GM19351 (cell line): ENCODE measurements around the gene COG3.
A peak's percentile ranks its signal among the peaks of the same experiment; 100 is the strongest.
"Not testable (repeated sequence)": the region's sequence is repeated elsewhere in the genome, so short reads cannot be mapped to it uniquely, and the experiment has no call there.

Experiments
- ATAC-seq: cut with Tn5 transposase; IDR thresholded peaks from one replicate; pipeline ENCODE4 v1.9.1; 2021; ENCODE audit warnings: mild to moderate bottlenecking, moderate library complexity; ENCODE audit not compliant: unreplicated experiment

Gene COG3, protein sequence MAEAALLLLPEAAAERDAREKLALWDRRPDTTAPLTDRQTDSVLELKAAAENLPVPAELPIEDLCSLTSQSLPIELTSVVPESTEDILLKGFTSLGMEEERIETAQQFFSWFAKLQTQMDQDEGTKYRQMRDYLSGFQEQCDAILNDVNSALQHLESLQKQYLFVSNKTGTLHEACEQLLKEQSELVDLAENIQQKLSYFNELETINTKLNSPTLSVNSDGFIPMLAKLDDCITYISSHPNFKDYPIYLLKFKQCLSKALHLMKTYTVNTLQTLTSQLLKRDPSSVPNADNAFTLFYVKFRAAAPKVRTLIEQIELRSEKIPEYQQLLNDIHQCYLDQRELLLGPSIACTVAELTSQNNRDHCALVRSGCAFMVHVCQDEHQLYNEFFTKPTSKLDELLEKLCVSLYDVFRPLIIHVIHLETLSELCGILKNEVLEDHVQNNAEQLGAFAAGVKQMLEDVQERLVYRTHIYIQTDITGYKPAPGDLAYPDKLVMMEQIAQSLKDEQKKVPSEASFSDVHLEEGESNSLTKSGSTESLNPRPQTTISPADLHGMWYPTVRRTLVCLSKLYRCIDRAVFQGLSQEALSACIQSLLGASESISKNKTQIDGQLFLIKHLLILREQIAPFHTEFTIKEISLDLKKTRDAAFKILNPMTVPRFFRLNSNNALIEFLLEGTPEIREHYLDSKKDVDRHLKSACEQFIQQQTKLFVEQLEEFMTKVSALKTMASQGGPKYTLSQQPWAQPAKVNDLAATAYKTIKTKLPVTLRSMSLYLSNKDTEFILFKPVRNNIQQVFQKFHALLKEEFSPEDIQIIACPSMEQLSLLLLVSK

DNA sequence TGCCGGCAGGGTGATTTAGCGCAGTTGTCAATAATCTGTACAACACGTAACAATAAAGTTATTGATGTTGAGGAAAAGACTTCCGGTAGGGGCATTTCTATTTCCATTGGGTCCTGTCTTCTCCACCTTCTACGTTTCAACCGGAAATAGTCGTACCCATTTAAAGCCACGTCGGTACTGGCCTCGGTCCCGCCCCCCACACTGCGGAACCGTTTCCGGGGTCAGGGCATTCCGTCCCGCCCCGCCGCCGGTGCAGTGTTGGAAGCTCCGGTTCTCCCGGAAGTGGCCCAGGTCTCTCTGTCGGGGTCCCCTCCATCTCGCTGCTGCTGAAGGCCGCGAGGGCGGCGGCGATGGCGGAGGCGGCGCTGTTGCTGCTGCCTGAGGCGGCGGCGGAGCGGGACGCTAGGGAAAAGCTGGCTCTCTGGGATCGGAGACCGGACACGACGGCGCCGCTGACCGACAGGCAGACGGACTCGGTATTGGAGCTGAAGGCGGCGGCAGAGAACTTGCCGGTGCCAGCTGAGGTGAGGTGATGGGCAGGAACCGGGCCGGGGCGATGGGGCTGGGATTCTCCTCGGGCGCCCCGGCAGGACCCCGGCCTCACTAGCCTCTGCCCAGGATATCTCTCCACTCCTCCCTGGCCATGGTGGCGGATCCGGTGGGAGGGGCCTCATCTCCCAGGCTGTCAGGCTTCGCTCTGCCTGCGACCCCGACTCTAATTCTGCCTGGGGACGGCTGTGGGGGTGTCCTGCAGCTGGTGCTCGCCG lies at the start of gene COG3:
TSS of gene COG3 (plus strand) at position 253 of the 767 bp plus-strand sequence. CDS start at position 351, 98 bp downstream.
- peak; percentile 93 for ATAC-seq

DNA sequence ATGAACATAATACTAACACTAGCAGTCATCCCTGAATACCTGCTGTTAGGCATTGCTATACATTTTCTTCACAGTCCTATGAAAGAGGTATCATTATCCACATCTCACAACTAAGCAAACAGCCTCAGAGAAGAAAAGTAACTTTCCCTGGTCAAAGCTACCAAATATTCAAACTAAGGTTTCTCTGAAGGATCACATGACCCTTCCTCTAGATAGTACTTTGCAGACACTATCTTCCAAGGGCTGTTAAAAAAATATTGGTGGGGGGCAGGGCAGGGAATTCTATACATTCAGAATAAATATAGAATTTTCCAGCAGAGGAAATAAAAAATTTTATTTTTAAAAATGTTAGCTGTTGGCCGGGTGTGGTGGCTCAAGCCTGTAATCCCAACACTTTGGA lies 49.6 kb upstream of the COG3 start:
- ATAC-seq: no peak

DNA sequence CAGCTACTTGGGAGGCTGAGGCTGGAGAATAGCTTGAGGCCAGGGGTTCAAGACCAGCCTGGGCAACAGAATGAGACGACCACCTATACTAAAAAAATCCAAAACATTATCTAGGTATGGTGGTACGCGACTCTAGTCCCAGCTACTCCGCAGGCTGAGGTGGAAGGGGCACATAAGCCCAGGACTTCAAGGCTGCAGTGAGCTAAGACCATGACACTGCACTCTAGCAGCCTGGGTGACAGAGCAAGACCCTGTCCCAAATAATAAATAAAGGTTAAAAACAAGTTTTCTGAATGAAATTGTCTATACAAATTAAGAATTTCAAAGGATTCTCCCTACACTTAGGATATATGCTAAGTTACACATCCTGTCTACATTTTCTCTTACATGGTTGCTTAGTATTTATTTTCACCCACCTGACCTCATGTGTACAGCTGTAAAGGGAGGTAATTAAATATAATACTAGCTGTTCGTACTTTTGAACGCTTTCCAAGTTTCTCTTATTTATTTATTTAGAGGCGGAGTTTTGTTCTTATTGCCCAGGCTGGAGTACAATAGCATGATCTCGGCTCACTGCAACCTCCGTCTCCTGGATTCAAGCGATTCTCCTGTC lies 48.1 kb upstream of the COG3 start:
- ATAC-seq: no peak

DNA sequence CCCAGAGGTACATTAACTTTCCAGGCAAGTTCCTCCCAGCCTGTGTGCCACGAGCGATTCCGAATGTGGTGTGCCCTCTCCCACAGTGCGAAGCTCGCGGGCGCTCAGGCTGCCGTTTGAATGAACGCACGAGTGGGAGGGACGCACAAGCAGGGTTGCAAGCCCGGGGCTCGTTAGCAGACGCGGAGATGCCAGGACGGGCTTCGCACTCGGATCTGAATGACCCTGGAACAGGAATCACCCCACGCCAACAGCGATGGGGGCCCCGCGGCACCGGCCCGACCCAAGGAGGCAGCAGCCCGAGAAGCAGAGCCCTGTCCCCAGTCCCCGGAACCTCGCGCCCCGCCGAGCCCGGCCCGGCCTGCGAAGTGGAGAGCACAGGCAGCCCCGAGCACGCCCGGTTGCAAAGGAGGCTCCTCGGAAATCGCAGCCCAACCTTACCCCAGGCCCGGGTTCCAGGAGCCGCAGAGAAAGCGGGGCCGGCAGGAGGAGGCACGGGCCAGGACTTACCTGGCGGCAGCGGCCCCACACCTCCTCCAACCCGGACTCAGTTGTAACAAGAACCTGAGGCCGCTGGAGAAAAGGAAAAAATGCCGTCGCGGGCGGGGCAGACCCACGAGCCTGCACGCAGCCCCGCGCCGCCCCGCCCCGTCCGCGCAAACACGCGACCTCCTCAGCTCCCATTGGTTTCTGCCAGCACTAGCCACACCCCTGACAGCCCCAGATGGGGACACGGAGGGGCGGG lies 46.8 kb upstream of the COG3 start, which contains the start of gene SLC25A30:
TSS of gene SLC25A30 (minus strand) at position 584 of the 745 bp plus-strand sequence. CDS start 6,948 bp downstream, outside the sequence.
- ATAC-seq: peak; percentile 93

DNA sequence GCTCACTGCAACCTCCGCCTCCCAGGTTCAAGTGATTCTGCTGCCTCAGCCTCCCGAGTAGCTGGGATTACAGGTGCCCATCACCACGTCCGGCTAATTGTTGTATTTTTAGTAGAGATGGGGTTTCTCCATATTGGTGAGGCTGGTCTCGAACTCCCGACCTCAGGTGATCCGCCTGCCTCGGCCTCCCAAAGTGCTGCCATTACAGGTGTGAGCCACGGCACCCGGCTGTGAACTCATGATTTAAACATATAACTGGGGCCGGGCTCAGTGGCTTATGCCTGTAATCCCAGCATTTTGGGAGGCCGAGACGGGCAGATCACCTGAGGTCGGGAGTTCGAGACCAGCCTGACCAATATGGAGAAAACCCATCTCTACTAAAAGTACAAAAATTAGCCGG lies 45.4 kb upstream of the COG3 start:
- ATAC-seq: not testable (repeated sequence)

DNA sequence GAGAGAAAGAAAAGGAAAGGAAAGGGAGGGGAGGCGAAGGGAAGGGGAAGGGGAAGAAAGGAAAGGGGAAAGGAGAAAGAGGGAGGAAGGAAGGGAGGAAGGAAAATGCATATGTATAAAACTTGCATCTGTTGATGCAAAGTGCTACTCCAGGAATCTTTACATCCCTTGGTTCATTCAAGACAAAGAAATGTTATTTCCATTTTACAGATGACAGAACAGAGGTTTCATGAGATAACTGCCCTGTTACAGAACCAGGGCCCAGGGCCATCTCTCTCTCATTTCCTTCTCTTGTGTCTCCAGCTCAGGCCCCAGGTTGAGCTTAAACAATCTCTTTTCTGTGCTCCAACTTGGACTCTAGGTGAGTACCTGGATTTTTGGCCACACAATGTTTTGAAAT lies 44.8 kb upstream of the COG3 start:
- no peak for ATAC-seq

DNA sequence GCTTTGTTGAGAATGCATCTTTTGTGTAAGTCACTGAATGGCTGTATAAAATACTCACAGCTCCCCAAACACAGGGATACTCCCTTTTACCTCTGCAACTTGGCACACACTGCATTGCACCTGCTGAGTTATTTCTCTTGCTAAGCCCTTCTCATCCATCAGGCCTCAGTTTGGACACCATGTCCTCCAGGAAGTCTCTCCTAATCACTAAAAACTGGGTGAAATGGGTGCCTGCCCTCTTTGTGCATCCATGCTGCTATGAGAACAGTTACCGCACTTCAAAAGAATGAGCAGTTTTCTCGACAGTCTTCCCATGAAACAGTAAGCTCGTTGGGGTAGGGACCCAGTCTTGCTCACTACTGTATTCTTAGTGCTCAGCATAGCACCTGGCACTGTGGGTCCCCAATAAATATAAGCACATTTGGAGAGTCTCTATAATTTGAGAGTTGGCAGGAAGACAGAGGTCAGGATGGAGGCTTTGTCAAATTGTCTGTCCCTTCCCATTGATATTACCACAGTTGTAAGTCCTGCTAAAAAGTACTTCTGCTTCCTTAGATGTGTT lies 41.9 kb upstream of the COG3 start:
- ATAC-seq: no peak

DNA sequence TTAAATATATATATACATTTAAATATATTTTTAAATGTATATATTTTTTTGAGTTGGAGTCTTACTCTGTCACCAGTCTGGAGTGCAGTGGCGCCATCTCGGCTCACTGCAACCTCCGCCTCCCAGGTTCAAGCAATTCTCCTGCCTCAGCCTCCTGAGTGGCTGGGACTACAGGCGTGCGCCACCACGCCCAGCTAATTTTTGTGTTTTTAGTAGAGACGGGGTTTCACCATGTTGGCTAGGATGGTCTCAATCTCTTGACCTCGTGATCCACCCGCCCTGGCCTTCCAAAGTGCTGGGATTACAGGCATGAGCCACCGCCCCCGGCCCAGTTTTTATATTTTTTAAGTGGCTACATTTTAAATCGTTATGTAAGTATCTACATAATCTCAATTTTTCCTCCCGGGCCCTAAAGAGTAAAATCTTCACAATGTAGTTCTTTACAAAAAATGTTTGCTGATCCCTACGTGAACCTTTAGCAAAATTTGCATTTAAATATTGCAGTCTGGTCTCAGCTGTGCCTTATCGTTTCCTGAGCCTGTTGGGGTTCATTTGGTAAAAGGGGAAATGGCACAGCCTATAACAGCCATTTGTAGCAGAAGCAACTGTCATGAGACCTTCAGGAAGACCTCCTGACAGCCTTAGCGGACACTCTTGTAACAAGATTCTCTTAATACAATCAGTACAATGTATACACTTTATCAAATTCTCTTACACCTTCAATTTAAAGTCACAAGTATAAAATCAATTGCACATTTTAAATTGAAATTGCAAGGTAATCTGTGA lies 38.5 kb upstream of the COG3 start:
- ATAC-seq: not testable (repeated sequence)

DNA sequence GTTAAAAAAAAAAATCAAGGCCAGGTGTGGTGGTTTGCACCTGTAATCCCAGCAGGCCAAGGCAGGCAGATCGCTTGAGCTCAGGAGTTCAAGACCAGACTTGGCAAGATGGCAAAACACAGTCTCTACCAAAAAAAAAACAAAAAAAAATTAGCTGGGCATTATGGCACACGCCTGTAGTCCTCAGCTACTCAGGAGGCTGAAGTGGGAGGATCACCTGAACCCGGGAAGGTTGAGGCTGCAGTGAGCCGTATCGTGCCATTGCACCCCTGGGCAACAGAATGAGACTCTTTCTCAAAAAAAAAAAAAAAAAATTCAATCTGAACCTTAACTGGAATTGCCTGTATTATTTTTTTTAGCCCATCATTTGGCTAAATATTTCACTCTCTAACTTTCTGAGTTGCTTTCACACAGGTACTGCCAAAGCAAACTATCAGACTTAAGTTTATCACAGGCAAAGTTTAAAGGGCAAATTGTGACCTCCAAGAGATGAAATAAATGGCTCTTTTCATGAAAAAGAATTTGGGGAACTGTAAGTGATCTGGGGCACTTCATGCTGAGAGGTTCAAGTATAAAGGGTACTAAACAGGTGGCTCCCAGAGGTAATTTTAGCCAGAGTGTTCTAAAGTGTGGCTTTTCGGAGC lies 31.9 kb upstream of the COG3 start:
- ATAC-seq: no peak

DNA sequence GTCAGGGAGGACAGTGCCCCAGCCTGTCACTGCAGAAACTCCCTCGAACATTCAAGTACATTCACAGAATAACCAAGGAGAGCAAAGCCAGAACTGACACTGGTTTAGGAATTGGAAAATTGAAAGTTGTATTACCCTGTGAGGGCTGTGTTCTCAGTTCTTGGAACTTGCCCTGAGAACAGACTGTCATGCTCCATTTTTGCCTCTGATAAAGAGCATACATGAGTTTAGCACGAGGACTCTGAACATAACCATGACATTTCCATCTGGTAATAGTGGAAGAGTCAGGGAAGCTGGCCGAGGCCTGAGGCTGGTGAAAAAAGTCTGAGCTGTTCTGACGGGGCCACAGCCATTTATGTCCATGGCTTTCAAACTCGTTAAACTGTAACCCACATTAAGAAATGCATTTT lies 31.4 kb upstream of the COG3 start:
- ATAC-seq: no peak

DNA sequence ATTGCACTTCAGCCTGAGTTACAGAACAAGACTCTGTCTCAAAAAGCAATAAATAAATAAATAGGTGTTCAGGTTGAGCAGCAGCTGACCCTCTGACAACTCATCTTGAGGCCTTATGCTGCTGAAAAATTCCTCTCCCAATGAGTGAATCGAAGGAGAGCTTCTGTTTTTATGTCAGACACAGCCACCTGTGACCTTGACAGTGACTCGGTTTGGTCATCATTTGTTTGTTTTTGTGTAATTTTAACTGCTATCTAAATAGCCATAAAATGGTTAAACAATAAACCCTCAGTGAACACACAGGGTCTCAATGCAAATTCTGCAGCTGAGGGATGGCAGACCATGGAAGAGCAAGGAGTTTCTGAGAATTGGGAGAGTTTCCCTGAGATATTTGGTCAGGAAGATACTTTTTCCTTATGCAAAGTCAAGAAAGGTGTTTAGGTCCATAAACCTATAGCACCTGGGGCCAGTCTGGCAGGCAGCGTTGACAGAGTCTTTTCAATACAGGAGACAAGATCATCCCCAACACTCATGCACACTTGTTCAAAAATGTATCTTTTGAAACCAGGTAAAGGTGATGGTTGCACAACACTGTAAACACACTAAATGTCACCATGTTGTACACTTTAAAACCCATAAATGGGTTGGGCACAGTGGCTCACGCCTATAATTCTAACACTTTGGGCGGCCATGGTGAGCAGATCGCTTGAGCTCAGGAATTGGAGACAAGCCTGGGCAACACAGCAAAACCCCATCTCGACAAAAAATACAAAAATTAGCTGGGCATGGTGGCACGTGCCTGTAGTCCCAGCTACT lies 30.0 kb upstream of the COG3 start:
- no peak for ATAC-seq

DNA sequence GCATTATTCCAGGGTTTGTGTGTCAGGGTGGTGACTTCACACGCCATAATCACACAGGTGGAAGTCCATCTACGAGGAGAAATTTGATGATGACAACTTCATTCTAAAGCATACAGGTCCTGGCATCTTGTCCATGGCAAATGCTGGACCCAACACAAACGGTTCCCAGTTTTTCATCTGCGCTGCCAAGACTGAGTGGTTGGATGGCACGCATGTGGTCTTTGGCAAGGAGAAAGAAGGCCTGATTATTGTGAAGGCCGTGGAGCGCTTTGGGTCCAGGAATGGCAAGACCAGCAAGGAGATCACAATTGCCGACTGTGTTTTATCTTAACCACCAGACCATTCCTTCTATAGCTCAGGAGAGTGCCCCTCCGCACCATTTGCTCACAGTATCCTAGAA lies 28.4 kb upstream of the COG3 start:
- no peak for ATAC-seq

DNA sequence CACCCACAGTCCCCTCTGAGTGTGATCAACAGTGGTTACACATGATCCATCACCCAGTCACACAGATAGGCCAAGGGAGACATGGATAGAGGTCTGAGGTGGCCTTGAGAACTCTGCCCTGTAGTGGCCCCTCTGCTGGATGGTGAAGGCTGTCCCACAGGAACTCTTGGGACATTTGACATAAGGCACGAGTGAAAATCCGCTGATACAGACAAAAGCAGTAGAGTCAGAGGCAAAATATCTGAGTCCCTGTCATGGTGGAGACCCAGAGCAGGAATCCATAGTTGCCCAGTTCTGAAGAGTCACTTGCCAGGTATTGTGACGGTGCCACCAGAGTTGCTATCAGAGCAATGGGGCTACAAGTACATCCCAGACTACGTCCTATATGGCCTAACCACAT lies 27.8 kb upstream of the COG3 start:
- no peak for ATAC-seq

DNA sequence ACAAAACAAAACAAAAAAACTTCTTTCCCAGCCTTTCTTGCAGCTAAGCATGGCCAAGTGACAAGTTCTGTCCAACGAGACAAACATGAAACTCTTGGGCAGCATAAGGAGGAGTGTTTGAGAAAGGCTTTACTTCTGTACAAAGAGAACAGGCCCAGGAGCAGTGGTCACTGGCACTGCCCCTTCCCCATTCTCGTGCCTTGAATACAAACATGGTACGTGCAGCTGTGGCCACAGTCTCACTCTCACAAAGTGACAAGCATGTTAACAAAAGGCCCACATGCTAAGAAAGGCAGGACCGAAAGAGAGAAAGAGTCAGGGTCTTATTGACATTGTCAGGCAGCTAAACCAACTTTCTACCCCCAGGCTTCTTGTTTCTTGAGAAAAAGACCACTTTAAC lies 26.8 kb upstream of the COG3 start:
- ATAC-seq: no peak

DNA sequence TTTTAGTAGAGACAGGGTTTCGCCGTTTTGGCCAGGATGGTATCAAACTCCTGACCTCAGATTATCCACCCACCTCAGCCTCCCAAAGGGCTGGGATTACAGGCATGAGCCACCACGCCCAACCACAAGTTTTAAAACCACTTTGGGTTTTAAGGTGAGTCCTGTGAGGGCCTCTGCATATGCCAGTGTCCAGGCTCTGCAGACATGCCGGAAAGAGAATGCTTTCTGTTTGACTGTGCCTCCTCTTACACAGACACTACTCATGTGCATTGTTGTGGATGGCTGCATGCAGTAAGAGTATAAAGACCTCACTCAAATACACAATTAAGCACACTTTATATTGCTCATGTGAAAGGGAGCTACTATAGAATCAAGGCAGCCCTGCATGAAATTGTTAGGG lies 25.7 kb upstream of the COG3 start:
- no peak for ATAC-seq

DNA sequence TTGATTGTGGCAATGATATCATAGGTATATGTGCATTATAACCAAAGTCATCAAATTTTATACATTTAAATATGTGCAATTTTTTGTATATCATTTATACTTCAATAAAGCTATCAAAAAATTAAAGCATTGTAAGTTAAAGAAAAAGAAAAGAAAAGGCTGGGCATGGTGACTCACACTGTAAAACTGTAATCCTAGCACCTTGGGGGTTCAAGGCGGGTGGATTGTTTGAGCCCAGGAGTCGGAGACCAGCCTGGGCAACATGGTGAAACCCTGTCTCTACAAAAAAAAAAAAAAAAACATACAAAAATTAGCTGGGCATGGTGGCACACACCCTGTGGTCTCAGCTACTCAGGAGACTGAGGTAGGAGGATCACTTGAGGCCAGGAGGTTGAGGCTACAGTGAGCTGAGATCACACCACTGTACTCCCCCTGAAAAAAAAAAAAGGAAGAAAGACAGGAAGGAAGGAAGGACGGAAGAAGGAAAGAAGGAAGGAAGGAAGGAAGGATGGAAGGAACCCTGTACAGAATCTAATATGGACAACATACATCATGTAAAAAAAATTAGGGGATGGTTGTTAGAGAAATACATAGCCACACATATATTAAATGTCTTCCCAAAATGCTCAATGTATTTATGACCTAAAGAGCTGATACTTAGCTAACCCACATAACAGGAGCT lies 24.8 kb upstream of the COG3 start:
- ATAC-seq: no peak

DNA sequence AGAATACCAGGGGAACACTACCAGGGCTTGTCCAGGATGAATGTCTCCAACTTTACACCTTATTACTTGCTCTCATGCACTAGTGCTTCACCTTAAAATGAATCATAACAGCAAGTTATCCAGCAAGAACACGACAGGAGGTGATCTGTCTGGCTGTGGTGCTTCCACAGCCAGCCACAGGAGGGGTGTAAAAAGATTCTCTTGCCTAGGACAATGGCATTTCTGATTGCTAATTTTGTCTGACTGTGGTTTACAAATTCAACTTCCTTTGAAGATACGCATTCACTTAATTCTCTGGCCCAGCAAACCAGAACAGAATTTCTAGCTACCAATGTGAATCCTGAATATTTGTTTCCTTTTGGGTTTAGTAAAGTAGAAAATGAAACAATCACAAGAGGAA lies 23.1 kb upstream of the COG3 start:
- peak; percentile 71 for ATAC-seq
